KBM-7 (cell line): ENCODE measurements around the gene HDGFL2.

Experiments
- DNase-seq: peaks from one replicate; pipeline ENCODE4 v3.0.0-alpha.2; 2015
- in situ Hi-C: fragments of 300-500 bp; cut with MboI; formaldehyde crosslinking; loops from 2 replicates; pipeline ENCODE4 v1.14.3; 2020; ENCODE audit warnings: low sequenced_read_pairs, low pct_unique_long_range_greater_than_20kb, mixed read lengths

The HDGFL2 gene

DNA sequence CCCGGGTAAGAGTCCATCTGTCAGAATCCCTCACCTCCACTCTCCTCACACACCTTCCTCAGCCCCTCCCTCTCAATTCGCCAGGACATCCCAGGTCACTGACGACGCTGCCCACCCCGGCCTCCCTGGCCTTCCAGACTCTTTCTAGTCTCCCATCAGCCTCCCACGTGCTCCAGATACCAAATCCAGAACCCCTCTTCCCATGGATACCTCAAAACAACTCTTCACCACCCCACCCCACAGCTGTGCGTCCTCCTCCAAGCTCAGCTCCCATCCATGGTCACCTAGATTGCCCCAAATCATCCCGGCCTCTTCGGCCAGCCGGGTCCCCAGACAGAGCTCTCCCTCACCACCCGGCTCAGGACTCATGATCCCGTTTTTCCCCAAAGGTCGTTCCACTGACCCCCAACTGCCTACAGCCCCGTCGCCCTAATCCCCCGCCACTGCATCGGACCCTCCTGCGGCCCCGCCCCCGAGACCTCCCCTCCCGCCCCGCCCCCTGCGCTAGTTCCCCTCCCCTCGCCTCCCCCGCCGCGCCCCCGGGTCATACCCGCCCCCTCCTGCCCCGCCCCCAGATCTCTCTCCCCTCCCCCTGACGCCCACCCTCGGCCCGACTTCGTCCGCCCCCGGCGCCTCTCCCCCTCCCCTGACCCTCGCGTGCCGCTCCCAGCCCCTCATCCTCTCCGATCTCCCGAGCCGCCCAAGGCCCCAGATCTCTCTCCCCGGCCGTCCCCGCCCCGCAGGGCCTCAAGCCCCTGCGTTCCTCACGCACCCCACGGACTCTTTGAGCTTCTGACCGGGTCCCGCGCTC is 15.0 kb upstream of the HDGFL2 start:
- in situ Hi-C loops = no loop called here
- DNase-seq = no peak

DNA sequence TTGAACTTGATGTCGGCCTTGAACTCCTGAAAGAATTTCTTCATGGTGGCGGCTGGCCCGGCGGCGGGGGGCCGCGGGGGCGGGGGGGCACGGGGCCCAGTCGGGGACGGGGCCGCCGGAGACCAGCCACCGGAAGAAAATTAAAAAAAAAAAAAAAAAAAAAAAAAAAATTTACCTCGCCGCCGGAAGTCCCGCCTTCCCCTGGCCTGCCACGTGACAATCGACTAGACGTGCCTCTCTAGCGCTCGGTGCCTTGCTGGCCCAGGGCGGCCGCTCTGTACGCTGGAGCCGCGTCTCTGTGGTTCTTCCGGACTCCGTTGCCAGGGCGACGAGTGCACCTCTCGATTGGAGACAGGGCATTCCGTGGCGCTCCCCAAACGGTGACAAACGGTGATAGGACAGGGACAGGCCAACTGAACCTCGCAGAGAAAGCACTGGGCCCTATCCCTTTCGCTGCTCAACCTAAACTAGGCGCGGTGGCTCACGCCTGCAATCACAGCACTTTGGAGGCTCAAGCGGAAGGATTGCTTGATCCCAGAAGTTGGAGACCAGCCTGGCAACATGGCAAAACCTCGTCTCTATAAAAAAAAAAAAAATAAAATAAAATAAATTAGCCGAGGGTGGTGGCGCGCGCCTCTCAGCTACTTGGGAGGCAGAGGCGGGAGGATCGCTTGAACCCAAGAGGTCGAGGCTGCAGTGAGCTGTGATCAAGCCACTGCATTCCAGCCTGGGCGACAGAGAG is 14.3 kb upstream of the HDGFL2 start, which contains the start of gene UBXN6:
Gene UBXN6, minus strand, starts transcription at position 141 of the 742 bp plus-strand sequence. Its CDS starts 97 bp downstream, at position 44.
- DNase-seq = peak; percentile 97
- in situ Hi-C loops = no loop called here

DNA sequence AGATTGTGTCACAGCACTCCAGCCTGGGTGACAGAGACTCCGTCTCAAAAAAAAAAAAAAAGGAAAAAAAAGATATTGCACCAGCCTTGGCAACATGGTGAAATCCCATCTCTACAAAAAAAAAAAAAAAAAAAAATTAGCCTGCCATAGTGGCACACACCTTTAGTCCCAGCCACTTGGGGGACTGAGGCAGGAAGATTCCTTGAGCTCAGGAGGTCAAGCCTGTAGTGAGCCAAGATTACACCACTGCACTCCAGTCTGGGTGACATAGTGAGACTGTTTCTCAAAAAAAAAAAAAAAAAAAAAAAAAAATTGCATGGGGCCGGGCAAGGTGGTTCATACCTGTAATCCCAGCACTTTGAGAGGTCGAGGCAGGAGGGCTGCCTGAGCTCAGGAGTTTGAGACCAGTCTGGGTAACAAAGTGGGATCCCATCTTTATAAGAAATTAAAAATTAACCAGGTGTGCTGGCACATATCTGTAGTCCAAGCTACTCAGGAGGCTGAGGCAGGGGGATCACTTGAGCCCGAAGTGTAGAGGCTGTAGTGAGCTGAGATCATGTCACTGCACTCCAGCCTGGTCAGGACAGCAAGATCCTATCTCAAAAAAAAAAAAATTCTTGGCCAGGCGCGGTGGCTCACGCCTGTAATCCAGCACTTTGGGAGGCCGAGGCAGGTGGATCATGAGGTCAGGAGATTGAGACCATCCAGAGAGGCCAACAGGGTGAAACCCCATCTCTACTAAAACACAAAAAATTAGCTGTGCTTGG is 7.1 kb upstream of the HDGFL2 start:
- no peak for DNase-seq
- in situ Hi-C loops = no loop called here

DNA sequence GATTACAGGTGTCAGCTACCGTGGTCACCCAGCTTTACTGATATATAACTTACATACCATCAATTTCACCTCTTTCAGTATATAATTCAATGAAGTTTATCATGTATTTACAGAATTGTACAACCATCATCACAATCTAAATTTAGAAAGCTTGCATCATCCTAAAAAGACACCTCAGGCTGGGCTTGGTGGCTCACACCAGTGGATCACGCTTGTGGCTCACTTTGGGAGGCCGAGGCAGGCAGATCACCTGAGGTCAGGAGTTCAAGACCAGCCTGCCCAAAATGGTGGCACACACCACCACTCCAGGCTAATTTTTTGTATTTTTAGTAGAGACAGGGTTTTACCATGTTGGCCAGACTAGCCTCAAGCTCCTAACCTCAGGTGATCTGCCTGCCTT is 4.3 kb upstream of the HDGFL2 start:
- no peak for DNase-seq
- in situ Hi-C loops = no loop called here

DNA sequence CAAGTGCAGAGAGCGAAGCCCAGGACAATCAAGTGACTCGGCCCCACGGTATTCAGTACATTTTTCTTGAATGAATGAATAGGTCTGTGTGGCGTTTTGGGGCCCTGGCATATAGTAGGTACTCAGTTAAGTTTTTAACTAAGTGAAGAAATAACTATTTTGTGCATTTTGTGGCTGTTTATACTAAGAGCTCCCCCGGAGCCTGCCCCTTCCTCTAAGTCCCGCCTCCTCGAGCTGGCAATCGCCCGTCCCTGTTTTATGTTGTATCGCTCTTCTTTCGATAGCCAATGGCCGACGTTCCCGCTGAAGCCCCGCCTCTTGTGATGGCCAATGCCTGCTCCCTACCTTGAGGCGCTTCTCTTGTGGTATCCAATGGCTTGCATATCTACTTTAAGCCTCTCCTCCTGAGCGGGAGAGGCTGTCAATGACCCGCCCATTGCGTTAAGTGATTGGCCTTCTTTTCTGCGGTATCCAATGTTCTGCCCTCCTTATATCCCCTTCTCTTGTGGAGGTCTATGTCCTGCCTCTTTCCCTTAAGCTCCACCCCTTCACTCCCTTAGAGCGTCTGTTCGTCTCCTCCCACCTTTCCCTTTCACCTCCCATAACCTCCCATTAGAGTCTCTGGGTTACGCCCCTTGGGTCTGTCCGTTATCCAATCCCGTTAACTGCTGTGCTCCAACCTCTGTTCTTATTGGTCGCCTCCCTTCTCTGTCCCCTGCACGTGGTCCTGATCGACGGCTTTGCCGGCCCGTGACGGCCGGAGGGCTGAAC is 509 bp upstream of the HDGFL2 start:
- in situ Hi-C loops = no loop called here

DNA sequence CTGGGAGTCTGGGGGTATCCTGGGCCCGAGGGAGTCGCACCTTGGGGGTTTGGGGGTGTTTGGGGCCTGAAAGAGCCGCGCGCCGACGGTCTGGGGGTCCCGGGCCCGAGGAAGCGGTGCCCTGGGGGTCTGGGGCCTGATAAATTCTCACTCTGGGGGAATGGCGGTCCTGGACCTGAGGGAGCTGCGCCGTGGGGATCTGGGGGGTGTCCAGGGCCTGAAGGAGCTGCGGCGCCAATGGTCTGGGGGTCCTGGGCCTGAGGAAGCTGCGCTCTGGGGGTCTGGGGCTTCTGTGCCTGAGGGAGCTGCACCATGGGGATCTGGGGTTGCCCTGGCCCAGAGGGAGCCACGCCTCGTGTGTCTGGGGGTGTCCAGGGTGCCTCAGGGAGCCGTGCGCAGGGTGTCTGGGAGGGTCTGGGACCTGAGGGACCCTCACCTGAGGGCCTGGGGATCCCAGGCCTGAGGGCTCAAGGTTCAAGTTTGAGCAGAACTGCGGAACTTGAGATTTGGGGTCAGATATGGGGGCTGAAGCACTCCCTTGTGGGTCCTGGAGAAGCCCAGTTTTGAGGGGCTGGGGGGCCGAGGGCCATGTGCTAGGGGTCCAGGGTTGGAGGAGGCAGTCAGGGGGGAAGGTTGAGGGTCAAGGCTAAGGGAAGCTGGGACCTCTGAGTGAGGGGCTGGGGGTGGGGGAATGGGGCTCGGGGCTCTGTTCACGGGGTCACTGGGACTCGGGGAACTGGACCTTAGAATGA is 1.1 kb downstream of the HDGFL2 start:
- in situ Hi-C loops = no loop called here
- DNase-seq = no peak

More for the DNA sequence above, 509 bp upstream of the HDGFL2 start:
- peak; percentile 100 for DNase-seq

DNA sequence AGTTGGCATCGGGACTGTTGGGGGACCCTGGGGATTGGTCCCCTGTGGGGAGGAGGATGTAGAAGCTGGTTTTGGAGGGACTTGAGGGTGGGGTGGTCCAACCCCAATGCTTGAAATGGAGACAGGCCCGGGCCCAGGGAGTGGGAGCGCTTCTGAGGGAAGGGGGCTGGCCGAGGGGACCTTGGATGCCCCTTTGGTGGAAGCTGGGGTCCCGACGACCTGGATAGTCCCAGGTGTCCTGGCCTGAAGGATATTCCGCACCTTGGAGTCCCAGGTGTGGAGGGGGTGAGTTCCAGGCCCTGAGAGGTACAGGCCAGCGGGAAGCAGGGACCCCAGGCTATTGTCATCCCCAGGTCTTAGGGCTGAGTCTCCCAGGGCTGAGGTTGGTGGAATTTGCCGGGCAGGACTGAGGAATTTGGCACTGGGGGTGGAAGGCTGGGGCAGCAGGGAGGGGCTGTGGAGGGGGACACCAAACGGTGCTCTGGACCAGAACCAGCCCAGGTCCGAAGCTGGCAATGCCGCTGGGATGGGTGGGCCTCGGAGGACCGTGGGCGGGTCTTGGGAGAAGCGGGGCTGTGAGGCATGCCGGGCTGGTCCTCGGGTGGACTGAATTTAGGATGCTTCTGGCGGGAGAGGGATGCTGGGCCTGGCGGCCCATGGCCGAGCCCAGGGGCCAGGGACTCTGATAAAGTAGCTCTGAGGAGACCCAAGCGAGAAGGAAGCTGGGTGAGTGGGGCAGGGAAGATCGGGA is 1.8 kb downstream of the HDGFL2 start:
- in situ Hi-C loops = no loop called here
- no peak for DNase-seq

DNA sequence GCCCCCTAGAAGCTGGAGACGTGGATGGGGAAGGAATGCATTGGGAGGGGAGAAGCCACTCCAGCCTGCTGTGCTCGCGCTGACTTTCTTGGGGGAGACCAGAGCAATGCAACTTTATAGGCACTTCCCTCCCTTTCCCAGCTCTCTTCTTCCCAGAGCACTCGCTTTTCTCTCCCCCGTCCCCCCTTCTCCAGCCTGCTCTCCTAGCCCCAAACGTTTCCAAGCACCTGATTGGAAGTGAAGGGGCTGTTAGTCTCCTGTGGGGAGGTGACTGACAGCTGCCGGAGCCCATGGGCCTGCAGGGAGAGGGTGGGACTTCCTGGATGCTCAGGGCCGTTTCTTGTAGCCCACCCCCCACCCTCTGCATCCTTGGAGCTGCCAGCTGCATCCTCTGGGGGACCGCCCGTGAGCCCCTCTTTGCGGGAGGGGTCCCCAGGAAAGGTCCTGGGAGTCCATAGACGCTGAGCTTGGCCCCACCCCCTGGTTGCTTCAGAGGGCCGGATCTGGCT is 2.5 kb downstream of the HDGFL2 start:
- DNase-seq = no peak
- in situ Hi-C loops = no loop called here

DNA sequence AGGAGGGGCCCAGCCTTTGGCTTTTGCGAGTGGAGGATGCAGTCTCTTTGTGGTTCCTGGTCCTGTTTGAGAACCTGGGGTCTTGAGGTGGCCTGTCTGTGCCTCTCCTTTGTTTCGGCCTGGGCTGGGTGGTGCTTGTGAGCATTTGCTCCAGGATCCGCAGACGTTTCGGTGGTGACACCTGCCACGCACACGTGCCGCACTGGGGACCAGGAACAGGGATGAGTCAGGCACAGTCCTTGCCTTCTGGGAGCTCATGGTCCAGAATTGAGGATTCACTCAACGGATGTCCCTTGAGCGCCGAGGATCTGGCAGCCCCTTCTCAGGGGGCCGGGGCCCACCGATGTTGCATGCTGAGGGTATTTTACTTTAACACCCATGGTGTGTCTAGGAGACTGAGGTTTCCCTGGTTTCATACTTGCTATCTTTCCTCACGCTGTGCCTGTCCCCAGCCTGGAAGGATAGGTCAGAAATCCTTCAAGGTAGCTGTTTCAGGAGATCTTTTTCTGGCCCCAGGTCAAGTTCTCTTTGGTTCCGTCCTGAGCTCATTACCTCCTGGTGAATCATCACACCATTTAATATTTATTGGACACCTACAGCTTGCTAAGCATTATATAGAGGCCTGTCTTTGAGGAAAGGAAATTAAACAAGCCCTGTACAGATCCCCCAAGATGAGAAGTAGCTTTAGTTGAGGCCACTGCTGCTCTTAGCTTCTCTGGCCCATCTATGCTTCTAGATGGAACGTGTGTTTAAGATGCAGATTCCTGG is 5.1 kb downstream of the HDGFL2 start:
- no peak for DNase-seq
- in situ Hi-C loops = no loop called here

DNA sequence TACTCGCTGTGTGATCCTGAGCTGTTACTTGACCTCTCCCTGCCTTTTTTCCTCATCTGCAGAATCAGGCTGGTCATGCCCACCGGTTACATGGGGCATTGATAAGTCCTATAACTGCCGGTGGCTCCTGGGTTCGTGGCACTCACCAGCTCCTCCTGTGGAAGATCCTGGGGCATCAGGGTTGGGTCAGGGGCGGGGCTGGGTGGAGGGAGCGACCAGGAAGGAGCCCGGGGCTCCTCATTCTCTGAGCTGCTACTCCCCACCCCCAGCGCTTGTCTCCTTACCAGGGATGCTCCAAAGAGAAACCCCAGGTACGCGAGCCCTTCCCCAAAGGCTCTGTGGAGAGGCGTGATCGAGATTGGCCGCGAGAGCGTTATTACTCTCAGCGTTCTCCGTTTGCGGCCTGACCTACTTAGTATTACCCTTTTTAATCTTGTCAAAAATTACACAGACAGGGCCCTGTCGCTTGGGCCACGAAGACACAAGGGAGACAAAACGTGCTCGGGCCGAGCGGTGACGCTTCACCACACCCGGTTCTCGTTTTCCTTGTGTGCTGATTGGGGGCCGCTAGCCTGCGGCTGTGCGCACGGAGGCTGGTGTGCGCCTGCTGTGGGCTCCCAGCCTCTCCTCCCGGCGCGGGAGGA is 10.7 kb downstream of the HDGFL2 start:
- in situ Hi-C loops = no loop called here
- DNase-seq = no peak

DNA sequence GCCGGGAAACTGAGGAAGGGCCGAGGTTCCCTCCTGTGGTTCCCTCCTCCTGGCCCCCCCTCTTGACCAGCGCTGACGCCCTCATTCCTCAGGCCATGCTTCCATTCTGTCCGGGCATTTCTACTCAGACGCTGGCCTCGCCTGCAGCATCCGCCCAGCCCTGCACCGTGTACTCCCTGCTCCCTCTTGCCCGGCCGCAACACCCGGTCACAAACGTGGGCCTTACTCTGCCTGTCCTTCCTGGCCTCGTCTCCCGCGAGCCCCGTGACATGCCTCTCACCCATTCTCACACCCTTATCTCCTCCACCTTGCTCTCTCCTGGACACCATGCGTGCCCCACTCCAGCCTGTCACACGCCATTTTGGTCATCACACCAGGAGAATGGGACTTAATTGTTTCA is 11.3 kb downstream of the HDGFL2 start:
- in situ Hi-C loops = no loop called here
- no peak for DNase-seq

DNA sequence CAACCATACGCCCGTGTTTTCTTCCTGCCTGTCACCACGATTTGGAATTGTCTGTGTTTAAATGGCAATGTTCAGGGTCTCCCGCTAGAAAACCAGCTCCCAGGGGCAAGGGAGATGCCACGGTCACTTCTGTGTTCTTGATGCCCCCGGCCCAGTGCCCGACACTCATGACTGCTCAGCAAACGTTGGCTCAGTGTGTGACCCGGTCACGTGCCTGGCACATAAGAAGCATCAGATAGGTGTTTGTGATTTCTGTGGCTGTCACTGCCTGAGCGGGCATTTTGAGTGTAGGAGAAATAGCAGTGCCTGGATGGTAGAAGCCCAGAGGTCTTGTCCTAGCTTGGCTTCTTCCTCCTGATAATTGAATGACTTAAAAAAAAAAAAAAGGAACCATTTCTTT is 15.5 kb downstream of the HDGFL2 start:
- in situ Hi-C loops = no loop called here
- no peak for DNase-seq

DNA sequence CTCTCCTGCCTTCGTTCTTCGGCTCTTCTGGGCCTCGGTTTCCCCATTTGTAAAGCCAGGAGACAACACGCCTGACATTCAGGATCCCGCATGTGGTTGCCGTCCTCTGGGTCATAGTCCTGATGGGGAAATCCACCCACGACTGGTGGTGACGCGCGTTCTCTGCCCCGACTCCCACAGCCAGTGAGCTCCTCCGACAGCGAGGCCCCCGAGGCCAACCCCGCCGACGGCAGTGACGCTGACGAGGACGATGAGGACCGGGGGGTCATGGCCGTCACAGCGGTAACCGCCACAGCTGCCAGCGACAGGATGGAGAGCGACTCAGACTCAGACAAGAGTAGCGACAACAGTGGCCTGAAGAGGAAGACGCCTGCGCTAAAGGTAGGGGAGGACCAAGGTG is 16.4 kb downstream of the HDGFL2 start:
- no peak for DNase-seq
- in situ Hi-C loops = no loop called here

DNA sequence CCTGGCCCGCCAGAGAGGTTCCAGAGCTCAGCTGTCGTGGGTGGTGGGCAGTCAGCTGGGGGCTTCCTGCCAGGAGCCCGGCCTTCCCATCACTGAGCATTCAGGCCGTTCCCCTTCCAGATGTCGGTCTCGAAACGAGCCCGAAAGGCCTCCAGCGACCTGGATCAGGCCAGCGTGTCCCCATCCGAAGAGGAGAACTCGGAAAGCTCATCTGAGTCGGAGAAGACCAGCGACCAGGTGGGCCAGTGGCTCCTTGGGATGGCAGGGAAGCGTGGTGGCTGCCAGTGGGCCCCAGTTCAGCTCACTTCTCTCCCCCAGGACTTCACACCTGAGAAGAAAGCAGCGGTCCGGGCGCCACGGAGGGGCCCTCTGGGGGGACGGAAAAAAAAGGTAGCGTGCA is 19.3 kb downstream of the HDGFL2 start:
- in situ Hi-C loops = no loop called here

DNA sequence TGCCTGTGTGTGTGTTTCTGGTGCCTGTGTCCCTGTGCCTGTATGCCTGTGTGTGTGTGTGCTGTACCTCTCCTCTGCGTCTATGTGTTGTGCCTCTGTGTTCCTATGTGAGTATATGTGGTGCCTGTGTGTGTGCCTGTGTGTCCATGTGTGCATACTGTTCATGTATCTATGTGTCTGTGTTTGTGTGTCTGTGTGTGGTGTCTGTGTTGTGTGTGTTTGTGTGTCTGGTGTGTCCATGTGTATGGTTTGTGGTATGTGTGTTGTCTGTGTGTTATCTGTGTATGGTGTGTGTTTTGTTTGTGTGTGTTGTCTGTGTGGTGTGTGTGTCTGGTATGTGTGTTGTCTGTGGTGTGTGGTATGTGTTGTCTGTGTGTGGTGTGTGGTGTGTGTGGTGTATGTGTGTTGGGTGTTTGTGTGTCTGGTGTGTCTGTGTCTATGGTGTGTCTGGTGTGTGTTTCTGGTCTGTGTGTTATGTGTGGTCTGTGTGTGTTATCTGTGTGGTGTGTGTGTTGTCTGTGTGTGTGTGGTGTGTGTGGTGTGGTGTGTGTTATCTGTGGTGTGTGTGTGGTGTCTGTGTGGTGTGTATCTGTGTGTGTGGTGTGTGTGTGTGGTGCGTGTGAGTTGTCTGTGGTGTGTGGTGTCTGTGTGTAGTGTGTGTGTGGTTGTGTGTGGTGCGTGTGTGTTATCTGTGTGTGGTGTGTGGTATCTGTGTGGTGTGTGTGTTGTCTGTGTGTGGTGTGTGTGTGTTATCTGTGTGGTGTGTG is 20.4 kb downstream of the HDGFL2 start:
- DNase-seq = no peak
- in situ Hi-C loops = no loop called here

More for the DNA sequence above, 19.3 kb downstream of the HDGFL2 start:
- no peak for DNase-seq
